SK-N-SH treated with all-trans-retinoic acid at 6 μM for 48 hours (cell line): Measurements from ENCODE around the gene COL4A1.

ENCODE experiments used
- ATAC-seq: fragments of 200-7000 bp; cut with Tn5 transposase; 3 replicates; pipeline ENCODE4 v1.9.1; 2020; ENCODE audit warnings: mild to moderate bottlenecking, moderate library complexity
- ARNTL ChIP-seq: fragments of 450-650 bp; formaldehyde crosslinking; IDR thresholded peaks from 2 replicates; pipeline ENCODE4 v1.5.0; 2020; ENCODE audit warnings: low read depth, mild to moderate bottlenecking, moderate library complexity, borderline replicate concordance
- BACH2 ChIP-seq: fragments of 250-450 bp; sonication (Bioruptor Pico); IDR thresholded peaks from 2 replicates; pipeline ENCODE4 v1.9.0; 2021; ENCODE audit warnings: mild to moderate bottlenecking, borderline replicate concordance
- CREB5 ChIP-seq: fragments of 250-450 bp; sonication (Bioruptor Pico); IDR thresholded peaks from 2 replicates; pipeline ENCODE4 v1.5.1; 2020; ENCODE audit warnings: low read depth, mild to moderate bottlenecking, moderate library complexity
- GLIS3 ChIP-seq: fragments of 250-450 bp; sonication (Bioruptor Pico); IDR thresholded peaks from 2 replicates; pipeline ENCODE4 v1.5.0; 2020; ENCODE audit warnings: mild to moderate bottlenecking, moderate library complexity
- ISL1 ChIP-seq: fragments of 250-450 bp; sonication (Bioruptor Pico); IDR thresholded peaks from 2 replicates; pipeline ENCODE4 v2.1.2; 2022; ENCODE audit warnings: mild to moderate bottlenecking, moderate library complexity
- OSR1 ChIP-seq: fragments of 250-450 bp; sonication (Bioruptor Pico); IDR thresholded peaks from 2 replicates; pipeline ENCODE4 v1.8.0; 2022; ENCODE audit warnings: moderate library complexity, mild to moderate bottlenecking, inconsistent platforms
- PATZ1 ChIP-seq: fragments of 250-450 bp; sonication (Bioruptor Pico); IDR thresholded peaks from 2 replicates; pipeline ENCODE4 v1.8.0; 2020; ENCODE audit warnings: mild to moderate bottlenecking, moderate library complexity, borderline replicate concordance
- SNAI2 ChIP-seq: fragments of 250-450 bp; sonication (Bioruptor Pico); IDR thresholded peaks from 2 replicates; pipeline ENCODE4 v1.5.0; 2020; ENCODE audit warnings: mild to moderate bottlenecking, moderate library complexity
- TCF4 ChIP-seq: fragments of 250-450 bp; sonication (Bioruptor Pico); IDR thresholded peaks from 2 replicates; pipeline ENCODE4 v1.8.0; 2021; ENCODE audit warnings: mild to moderate bottlenecking, moderate library complexity, borderline replicate concordance
- TOX ChIP-seq: fragments of 250-450 bp; sonication (Bioruptor Pico); IDR thresholded peaks from 2 replicates; pipeline ENCODE4 v1.8.0; 2021; ENCODE audit warnings: mild to moderate bottlenecking, moderate library complexity, borderline replicate concordance
- ZC3H10 ChIP-seq: fragments of 250-450 bp; sonication (Bioruptor Pico); IDR thresholded peaks from 2 replicates; pipeline ENCODE4 v1.5.1; 2021; ENCODE audit warnings: mild to moderate bottlenecking, moderate library complexity
- ZFP3 ChIP-seq: fragments of 250-450 bp; sonication (Bioruptor Pico); IDR thresholded peaks from 2 replicates; pipeline ENCODE4 v1.5.0; 2020; ENCODE audit warnings: mild to moderate bottlenecking, moderate library complexity
- ZFP30 ChIP-seq: fragments of 450-650 bp; formaldehyde crosslinking; IDR thresholded peaks from 2 replicates; pipeline ENCODE4 v1.5.0; 2022; ENCODE audit warnings: mild to moderate bottlenecking, moderate library complexity
- ZNF70 ChIP-seq: fragments of 450-650 bp; formaldehyde crosslinking; IDR thresholded peaks from 2 replicates; pipeline ENCODE4 v1.5.0; 2020; ENCODE audit warnings: mild to moderate bottlenecking, moderate library complexity
- ZNF8 ChIP-seq: fragments of 450-650 bp; formaldehyde crosslinking; IDR thresholded peaks from 2 replicates; pipeline ENCODE4 v1.5.0; 2020; ENCODE audit warnings: mild to moderate bottlenecking, moderate library complexity
- TF ChIP-seq, protein P1 (sequence below): fragments of 250-450 bp; sonication (Bioruptor Pico); IDR thresholded peaks from 2 replicates; pipeline ENCODE4 v1.5.1; 2021; ENCODE audit warnings: mild to moderate bottlenecking, moderate library complexity
- TF ChIP-seq, protein P2 (sequence below): fragments of 250-450 bp; sonication (Bioruptor Pico); IDR thresholded peaks from 2 replicates; pipeline ENCODE4 v1.5.0; 2020; ENCODE audit warnings: mild to moderate bottlenecking, moderate library complexity

Gene COL4A1

DNA sequence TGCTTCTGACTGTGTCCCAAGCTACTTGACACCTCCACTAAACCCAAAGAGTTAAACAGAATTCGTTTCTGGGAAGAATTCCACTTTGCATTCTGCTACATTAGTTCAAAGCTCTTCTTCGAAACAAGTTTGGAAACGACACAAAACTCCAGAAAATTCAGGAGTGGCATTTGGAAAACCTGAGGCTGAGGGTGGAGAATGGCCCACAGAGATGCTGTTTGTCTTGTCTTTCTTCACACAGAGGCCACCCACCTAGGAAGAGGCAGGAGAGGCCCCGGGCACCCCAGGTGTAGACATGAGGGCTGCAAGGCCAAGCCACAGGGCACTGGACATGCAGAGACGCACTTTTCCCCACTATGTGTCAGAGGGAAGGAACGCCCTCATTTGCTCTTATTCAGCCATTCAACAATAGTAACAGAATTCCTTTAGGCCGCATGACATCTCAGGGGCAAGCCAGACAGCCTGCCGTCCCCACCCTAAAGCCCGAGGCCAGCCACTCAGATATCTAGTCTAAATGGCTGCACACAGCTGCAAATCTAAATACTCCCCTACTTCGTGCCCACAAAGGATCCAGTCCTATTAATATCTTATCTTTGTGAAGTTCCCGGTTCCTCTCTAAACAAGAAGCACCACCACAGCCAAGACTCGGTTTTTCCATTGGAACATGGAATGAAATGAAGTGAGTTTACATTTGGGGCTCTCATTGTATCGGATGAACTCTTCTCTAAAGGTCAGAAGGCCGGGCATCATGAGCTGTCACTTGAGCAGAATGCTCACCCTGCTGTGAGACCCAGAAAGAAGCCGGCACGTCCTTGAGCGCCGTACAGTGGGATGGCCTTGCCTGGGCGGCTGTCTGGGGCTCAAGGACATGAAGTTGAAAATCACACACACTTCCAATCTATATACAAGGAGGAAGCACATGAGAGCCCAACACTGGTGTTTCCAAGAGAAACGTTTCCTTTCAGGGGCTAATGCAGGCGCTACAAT, 19.8 kb downstream of the COL4A1 start:
- no peak for TF ChIP-seq ZNF8 (CRISPR knock-in tag)
- no peak for TF ChIP-seq ZFP3 (CRISPR knock-in tag)
- TF ChIP-seq SNAI2 (CRISPR knock-in tag): no peak
- TF ChIP-seq ZFP30 (CRISPR knock-in tag): no peak
- TF ChIP-seq TCF4 (CRISPR knock-in tag): no peak
- TF ChIP-seq ISL1 (CRISPR knock-in tag): no peak
- TF ChIP-seq OSR1 (CRISPR knock-in tag): no peak
- TF ChIP-seq GLIS3 (CRISPR knock-in tag): no peak
- TF ChIP-seq, all 23 proteins: peak for 0
- ATAC-seq: no peak

DNA sequence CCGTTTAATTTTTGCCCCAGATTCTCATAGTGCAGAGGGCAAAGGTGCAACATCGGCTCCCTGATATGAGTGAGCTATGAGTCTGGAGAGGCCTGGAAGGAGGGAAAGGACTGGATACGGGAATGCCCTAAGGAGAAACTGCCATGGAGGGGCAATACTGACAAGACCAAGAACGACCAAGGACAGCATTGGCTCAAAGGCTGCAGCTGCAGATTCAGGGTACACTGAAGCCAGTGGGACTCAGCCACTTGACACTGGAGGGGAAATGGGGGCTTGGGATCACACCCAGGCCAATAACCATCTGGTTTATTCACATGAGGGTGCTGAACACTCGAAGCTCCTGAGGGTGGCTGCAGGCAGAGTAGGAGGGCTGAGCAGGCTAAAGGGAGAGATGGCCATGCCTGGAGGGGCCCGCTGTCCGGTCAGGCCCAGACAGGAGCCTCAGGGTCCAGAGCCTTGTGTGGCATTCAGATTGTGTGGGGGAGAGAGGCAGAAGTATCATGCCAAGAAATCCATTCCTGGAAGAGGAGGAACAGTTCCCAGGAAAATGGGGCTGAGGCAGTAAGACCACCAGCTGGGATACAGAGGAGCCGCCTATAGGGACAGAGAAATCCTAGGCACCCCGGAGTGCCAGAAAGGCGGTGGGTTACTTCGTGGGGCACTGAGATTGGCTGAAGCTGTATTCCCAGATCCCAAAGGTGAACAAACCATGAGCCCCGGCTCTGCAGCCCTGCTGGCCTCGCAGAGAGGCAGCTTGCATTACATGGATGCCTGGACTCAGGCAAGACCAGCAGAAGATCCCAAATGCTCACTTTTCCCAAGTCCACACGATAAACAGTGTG, 20.7 kb downstream of the COL4A1 start:
- ATAC-seq: no peak
- TF ChIP-seq ZFP3 (CRISPR knock-in tag) (no peak), ZC3H10 (CRISPR knock-in tag) (no peak), TOX (CRISPR knock-in tag) (no peak), BACH2 (CRISPR knock-in tag) (no peak), TCF4 (CRISPR knock-in tag) (no peak), OSR1 (CRISPR knock-in tag) (no peak), GLIS3 (CRISPR knock-in tag) (no peak), ARNTL (CRISPR knock-in tag) (no peak), ZNF70 (no peak)
- TF ChIP-seq, protein P1, sequence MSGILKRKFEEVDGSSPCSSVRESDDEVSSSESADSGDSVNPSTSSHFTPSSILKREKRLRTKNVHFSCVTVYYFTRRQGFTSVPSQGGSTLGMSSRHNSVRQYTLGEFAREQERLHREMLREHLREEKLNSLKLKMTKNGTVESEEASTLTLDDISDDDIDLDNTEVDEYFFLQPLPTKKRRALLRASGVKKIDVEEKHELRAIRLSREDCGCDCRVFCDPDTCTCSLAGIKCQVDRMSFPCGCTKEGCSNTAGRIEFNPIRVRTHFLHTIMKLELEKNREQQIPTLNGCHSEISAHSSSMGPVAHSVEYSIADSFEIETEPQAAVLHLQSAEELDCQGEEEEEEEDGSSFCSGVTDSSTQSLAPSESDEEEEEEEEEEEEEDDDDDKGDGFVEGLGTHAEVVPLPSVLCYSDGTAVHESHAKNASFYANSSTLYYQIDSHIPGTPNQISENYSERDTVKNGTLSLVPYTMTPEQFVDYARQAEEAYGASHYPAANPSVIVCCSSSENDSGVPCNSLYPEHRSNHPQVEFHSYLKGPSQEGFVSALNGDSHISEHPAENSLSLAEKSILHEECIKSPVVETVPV (CRISPR knock-in tag): no peak
- TF ChIP-seq, protein P2, sequence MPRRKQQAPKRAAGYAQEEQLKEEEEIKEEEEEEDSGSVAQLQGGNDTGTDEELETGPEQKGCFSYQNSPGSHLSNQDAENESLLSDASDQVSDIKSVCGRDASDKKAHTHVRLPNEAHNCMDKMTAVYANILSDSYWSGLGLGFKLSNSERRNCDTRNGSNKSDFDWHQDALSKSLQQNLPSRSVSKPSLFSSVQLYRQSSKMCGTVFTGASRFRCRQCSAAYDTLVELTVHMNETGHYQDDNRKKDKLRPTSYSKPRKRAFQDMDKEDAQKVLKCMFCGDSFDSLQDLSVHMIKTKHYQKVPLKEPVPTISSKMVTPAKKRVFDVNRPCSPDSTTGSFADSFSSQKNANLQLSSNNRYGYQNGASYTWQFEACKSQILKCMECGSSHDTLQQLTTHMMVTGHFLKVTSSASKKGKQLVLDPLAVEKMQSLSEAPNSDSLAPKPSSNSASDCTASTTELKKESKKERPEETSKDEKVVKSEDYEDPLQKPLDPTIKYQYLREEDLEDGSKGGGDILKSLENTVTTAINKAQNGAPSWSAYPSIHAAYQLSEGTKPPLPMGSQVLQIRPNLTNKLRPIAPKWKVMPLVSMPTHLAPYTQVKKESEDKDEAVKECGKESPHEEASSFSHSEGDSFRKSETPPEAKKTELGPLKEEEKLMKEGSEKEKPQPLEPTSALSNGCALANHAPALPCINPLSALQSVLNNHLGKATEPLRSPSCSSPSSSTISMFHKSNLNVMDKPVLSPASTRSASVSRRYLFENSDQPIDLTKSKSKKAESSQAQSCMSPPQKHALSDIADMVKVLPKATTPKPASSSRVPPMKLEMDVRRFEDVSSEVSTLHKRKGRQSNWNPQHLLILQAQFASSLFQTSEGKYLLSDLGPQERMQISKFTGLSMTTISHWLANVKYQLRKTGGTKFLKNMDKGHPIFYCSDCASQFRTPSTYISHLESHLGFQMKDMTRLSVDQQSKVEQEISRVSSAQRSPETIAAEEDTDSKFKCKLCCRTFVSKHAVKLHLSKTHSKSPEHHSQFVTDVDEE (CRISPR knock-in tag): no peak

GRCh38 chr13:110284779-110285484, 22.0 kb downstream of the COL4A1 start:
- ATAC-seq: no peak
- TF ChIP-seq, protein P1 (CRISPR knock-in tag): no peak
- no peak for TF ChIP-seq ZC3H10 (CRISPR knock-in tag)
- TF ChIP-seq, protein P2 (CRISPR knock-in tag): no peak
- no peak for TF ChIP-seq CREB5 (CRISPR knock-in tag)
- TF ChIP-seq GLIS3 (CRISPR knock-in tag): no peak
- TF ChIP-seq SNAI2 (CRISPR knock-in tag): no peak
- TF ChIP-seq TCF4 (CRISPR knock-in tag): no peak
- no peak for TF ChIP-seq PATZ1 (CRISPR knock-in tag)
- TF ChIP-seq, all 23 proteins: peak for 0
